22Rv1 (cell line): ENCODE results near the gene C10orf120.

Experiments used
- CTCF ChIP-seq: fragments of 450-650 bp; IDR thresholded peaks from 2 replicates; pipeline ENCODE4 v1.5.1; 2017; ENCODE audit warnings: mild to moderate bottlenecking
- ZFX ChIP-seq: fragments of 450-650 bp; IDR thresholded peaks from 2 replicates; pipeline ENCODE4 v1.6.1; 2017; ENCODE audit warnings: antibody characterized with exemption, borderline replicate concordance

DNA sequence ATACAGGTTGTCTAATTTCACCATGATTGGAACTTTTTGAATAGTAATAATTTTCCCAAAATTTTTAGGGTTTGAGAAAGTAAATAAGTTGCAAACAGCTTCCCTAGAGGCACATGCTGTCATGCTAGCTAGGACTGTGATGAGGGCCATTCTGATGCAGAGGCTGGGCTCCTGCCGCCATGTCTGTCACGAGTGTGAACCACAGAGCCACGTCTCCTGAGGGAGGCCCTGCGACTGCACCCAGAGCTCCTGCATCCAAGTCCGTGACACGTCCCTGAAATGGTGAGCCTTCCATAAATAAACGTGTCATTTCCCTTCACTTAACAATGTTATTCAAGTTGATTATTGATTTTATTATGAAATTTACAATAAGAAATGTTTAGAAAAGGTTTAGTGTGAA, 40.0 kb downstream of the C10orf120 start:
- no peak for TF ChIP-seq CTCF
- TF ChIP-seq ZFX = no peak
